Stimulated activated CD4-positive, alpha-beta T cell treated with anti-CD3 and anti-CD28 coated beads, Interleukin-2, amount 100 ng/mL, for 48 hours (primary cell): ENCODE data around the gene RPL41.
"Not testable (repeated sequence)": the region's sequence is repeated elsewhere in the genome, so short reads cannot be mapped to it uniquely, and the experiment has no call there.

Source experiments
- DNase-seq, 2 donors: peaks; one replicate each; pipeline ENCODE4 v3.0.0-alpha.2; 2020

The RPL41 gene

GRCh38 chr12:56116267-56117081 is at the start of gene RPL41:
Gene RPL41, plus strand, starts transcription at chr12:56116633.
- peak; percentile 93 to 94 for DNase-seq

GRCh38 chr12:56071648-56072047 is 44.8 kb upstream of the RPL41 start:
- DNase-seq, result no peak

GRCh38 chr12:56074396-56074795 is 42.0 kb upstream of the RPL41 start:
- DNase-seq, result no peak

GRCh38 chr12:56077966-56078365 is 38.5 kb upstream of the RPL41 start:
- DNase-seq, result not testable (repeated sequence)

- DNase-seq, result no peak
These were observed 38.0 kb upstream of the RPL41 start for GRCh38 chr12:56078427-56078826.

- peak; percentile 51 to 54 for DNase-seq
These were observed 37.3 kb upstream of the RPL41 start for GRCh38 chr12:56078931-56079722.

GRCh38 chr12:56079723-56080555 is 36.5 kb upstream of the RPL41 start, which contains the start of gene ERBB3:
Gene ERBB3, plus strand, starts transcription at chr12:56080165. Its CDS starts 136 bp downstream, at chr12:56080301.
- peak; percentile 55 to 62 for DNase-seq

- no peak for DNase-seq
These were observed 35.8 kb upstream of the RPL41 start for GRCh38 chr12:56080556-56081138.

- DNase-seq, result no peak
These were observed 34.8 kb upstream of the RPL41 start for GRCh38 chr12:56081393-56082347.

GRCh38 chr12:56082382-56082781 is 34.1 kb upstream of the RPL41 start:
- no peak for DNase-seq

- DNase-seq, result no peak
These were observed 33.5 kb upstream of the RPL41 start for GRCh38 chr12:56082967-56083366.

GRCh38 chr12:56084958-56085543 is 31.4 kb upstream of the RPL41 start:
- DNase-seq, result peak; percentile 24 to 29

GRCh38 chr12:56086096-56086495 is 30.3 kb upstream of the RPL41 start:
- DNase-seq, result no peak

- no peak for DNase-seq
These were observed 29.8 kb upstream of the RPL41 start for GRCh38 chr12:56086608-56087007.

GRCh38 chr12:56087220-56087619 is 29.2 kb upstream of the RPL41 start:
- DNase-seq, result no peak

- DNase-seq, result no peak
These were observed 18.7 kb upstream of the RPL41 start for GRCh38 chr12:56097738-56098137.

- no peak for DNase-seq
These were observed 17.8 kb upstream of the RPL41 start for GRCh38 chr12:56098592-56098991.

GRCh38 chr12:56099787-56100186 is 16.6 kb upstream of the RPL41 start:
- DNase-seq, result no peak

- no peak for DNase-seq
These were observed 15.4 kb upstream of the RPL41 start for GRCh38 chr12:56101045-56101444.

- DNase-seq, result no peak
These were observed 13.8 kb upstream of the RPL41 start for GRCh38 chr12:56102683-56103065.
